ENCODE measurements around the gene MPZL2. TPM values are rescaled to one million over a fixed set of nuclear protein-coding genes. Genes with fewer than 3 reads are reported as not detected.

Gene MPZL2
- total RNA-seq, 1 donor from 2014 or later = 0.95 TPM

- TF ChIP-seq EZH2 (IDR thresholded peaks at IDR 0.05; ENCODE audit: insufficient read depth, low read length) = no peak
- TF ChIP-seq, protein P1, sequence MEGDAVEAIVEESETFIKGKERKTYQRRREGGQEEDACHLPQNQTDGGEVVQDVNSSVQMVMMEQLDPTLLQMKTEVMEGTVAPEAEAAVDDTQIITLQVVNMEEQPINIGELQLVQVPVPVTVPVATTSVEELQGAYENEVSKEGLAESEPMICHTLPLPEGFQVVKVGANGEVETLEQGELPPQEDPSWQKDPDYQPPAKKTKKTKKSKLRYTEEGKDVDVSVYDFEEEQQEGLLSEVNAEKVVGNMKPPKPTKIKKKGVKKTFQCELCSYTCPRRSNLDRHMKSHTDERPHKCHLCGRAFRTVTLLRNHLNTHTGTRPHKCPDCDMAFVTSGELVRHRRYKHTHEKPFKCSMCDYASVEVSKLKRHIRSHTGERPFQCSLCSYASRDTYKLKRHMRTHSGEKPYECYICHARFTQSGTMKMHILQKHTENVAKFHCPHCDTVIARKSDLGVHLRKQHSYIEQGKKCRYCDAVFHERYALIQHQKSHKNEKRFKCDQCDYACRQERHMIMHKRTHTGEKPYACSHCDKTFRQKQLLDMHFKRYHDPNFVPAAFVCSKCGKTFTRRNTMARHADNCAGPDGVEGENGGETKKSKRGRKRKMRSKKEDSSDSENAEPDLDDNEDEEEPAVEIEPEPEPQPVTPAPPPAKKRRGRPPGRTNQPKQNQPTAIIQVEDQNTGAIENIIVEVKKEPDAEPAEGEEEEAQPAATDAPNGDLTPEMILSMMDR (IDR thresholded peaks at IDR 0.05; ENCODE audit: insufficient read depth, low read depth, low read length) = no peak
- H3K27me3 Mint-ChIP-seq (ENCODE audit: low read depth, unreplicated experiment) = peaks cover 23% of the 10 kb centered on the region
- Histone ChIP-seq H4K20me1 (ENCODE audit: insufficient read depth, low read length) (no peaks in the 10 kb centered on the region), H2AFZ (ENCODE audit: low read depth, low read length) (no peak overlapping the region), H3K4me3 (ENCODE audit: insufficient read depth, low read depth, low read length) (no peak overlapping the region), H3K4me2 (ENCODE audit: low read length) (no peak overlapping the region), H3K27me3 (ENCODE audit: insufficient read depth, low read length) (peaks cover 2% of the 10 kb centered on the region), H3K9ac (ENCODE audit: low read length) (no peak overlapping the region), H3K36me3 (ENCODE audit: insufficient read depth, low read length) (no peaks in the 10 kb centered on the region), H3K27ac (ENCODE audit: low read depth, low read length) (no peak overlapping the region), H3K4me1 (ENCODE audit: insufficient read depth, low read length) (no peaks in the 10 kb centered on the region), H3K79me2 (ENCODE audit: insufficient read depth, low read length) (no peaks in the 10 kb centered on the region), H3K9me3 (ENCODE audit: insufficient read depth, low read depth, low read length) (no peaks in the 10 kb centered on the region)
- H3K27ac Mint-ChIP-seq (ENCODE audit: unreplicated experiment) = no peak overlapping the region
- FAIRE-seq = no peak
- H3K9me3 Mint-ChIP-seq (ENCODE audit: unreplicated experiment) = no peaks in the 10 kb centered on the region
- H3K4me3 Mint-ChIP-seq (ENCODE audit: unreplicated experiment) = no peak overlapping the region
- peaks cover 6% of the 10 kb centered on the region for H3K4me1 Mint-ChIP-seq (ENCODE audit: low read depth, unreplicated experiment)
- H3K36me3 Mint-ChIP-seq (ENCODE audit: low read depth, unreplicated experiment) = no peaks in the 10 kb centered on the region
- DNase-seq (ENCODE audit: low read depth) = no peak
These were observed 41.6 kb upstream of the MPZL2 start for GRCh38 chr11:118305726-118306125.

GRCh38 chr11:118304568-118305248 is 40.6 kb upstream of the MPZL2 start, which contains the start of gene CD3E:
CD3E (plus strand) TSS chr11:118304730; CDS start chr11:118304953, 223 bp downstream.
- Histone ChIP-seq H3K79me2 (ENCODE audit: insufficient read depth, low read length) (no peaks in the 10 kb centered on the region), H3K27ac (ENCODE audit: low read depth, low read length) (no peak within 1 kb of the TSS), H3K36me3 (ENCODE audit: insufficient read depth, low read length) (no peaks in the 10 kb centered on the region), H3K9me3 (ENCODE audit: insufficient read depth, low read depth, low read length) (no peaks in the 10 kb centered on the region), H3K4me2 (ENCODE audit: low read length) (no peak within 1 kb of the TSS), H3K4me1 (ENCODE audit: insufficient read depth, low read length) (no peaks in the 10 kb centered on the region), H3K9ac (ENCODE audit: low read length) (no peak within 1 kb of the TSS), H3K4me3 (ENCODE audit: insufficient read depth, low read depth, low read length) (no peak within 1 kb of the TSS), H4K20me1 (ENCODE audit: insufficient read depth, low read length) (no peaks in the 10 kb centered on the region), H3K27me3 (ENCODE audit: insufficient read depth, low read length) (peaks cover 4% of the 10 kb centered on the region), H2AFZ (ENCODE audit: low read depth, low read length) (no peak within 1 kb of the TSS)
- Mint-ChIP-seq H3K9me3 (ENCODE audit: unreplicated experiment) (no peaks in the 10 kb centered on the region), H3K4me1 (ENCODE audit: low read depth, unreplicated experiment) (peaks cover 6% of the 10 kb centered on the region), H3K27ac (ENCODE audit: unreplicated experiment) (peak within 1 kb of the TSS; percentile 27), H3K4me3 (ENCODE audit: unreplicated experiment) (no peak within 1 kb of the TSS), H3K36me3 (ENCODE audit: low read depth, unreplicated experiment) (no peaks in the 10 kb centered on the region), H3K27me3 (ENCODE audit: low read depth, unreplicated experiment) (peaks cover 33% of the 10 kb centered on the region)
- no peak for DNase-seq (ENCODE audit: low read depth)
- FAIRE-seq = no peak
- TF ChIP-seq, protein P1 (IDR thresholded peaks at IDR 0.05; ENCODE audit: insufficient read depth, low read depth, low read length) = no peak
- no peak for TF ChIP-seq EZH2 (IDR thresholded peaks at IDR 0.05; ENCODE audit: insufficient read depth, low read length)

- H3K27ac ChIP-seq (ENCODE audit: low read depth, low read length) = no peak overlapping the region
- no peaks in the 10 kb centered on the region for H3K79me2 ChIP-seq (ENCODE audit: insufficient read depth, low read length)
- no peak overlapping the region for H3K4me3 ChIP-seq (ENCODE audit: insufficient read depth, low read depth, low read length)
- H3K27me3 ChIP-seq (ENCODE audit: insufficient read depth, low read length) = peaks cover 4% of the 10 kb centered on the region
- H3K4me1 ChIP-seq (ENCODE audit: insufficient read depth, low read length) = no peaks in the 10 kb centered on the region
- Mint-ChIP-seq H3K9me3 (ENCODE audit: unreplicated experiment) (no peaks in the 10 kb centered on the region), H3K27me3 (ENCODE audit: low read depth, unreplicated experiment) (peaks cover 36% of the 10 kb centered on the region), H3K4me3 (ENCODE audit: unreplicated experiment) (no peak overlapping the region), H3K4me1 (ENCODE audit: low read depth, unreplicated experiment) (peaks cover 6% of the 10 kb centered on the region), H3K36me3 (ENCODE audit: low read depth, unreplicated experiment) (no peaks in the 10 kb centered on the region), H3K27ac (ENCODE audit: unreplicated experiment) (no peak overlapping the region)
- H4K20me1 ChIP-seq (ENCODE audit: insufficient read depth, low read length) = no peaks in the 10 kb centered on the region
- H3K36me3 ChIP-seq (ENCODE audit: insufficient read depth, low read length) = no peaks in the 10 kb centered on the region
- no peak overlapping the region for H3K9ac ChIP-seq (ENCODE audit: low read length)
- no peak overlapping the region for H2AFZ ChIP-seq (ENCODE audit: low read depth, low read length)
- FAIRE-seq = no peak
- H3K4me2 ChIP-seq (ENCODE audit: low read length) = no peak overlapping the region
- no peaks in the 10 kb centered on the region for H3K9me3 ChIP-seq (ENCODE audit: insufficient read depth, low read depth, low read length)
- TF ChIP-seq, protein P1 (IDR thresholded peaks at IDR 0.05; ENCODE audit: insufficient read depth, low read depth, low read length) = no peak
- DNase-seq (ENCODE audit: low read depth) = no peak
These were observed 40.1 kb upstream of the MPZL2 start for GRCh38 chr11:118304227-118304567.
